ENCODE results near the gene CAB39. TPM values are rescaled to one million over a fixed set of nuclear protein-coding genes. Genes with fewer than 3 reads are reported as not detected.

CAB39 gene
- polyA plus RNA-seq, 4 donors, result 38.2 to 92.2 (median 56.5) TPM

DNA sequence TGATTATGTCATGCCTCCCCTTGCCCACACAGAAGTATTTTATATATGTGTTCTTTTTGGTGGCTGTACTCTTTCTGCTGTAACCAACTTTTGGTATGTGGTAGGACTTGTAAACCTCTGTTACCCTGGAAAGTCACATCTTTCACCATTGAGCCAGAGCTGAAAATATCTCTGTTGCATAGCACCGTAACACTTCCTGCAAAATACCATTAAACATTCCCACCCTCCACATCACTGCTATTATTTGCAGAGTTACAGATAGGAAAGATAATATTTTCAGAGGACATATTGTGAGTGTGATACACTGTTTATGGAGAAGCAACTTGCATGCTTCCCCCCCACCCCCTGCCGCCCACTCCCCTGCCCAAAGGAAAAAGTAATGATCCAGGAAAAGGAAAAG, 44.8 kb downstream of the CAB39 start:
- Histone ChIP-seq H3K27me3 (ENCODE audit: control insufficient read depth in 3 of 3, insufficient read depth in 3 of 3, low read length in 3 of 3) (no peaks in the 10 kb centered on the region), H3K4me3 (ENCODE audit: low read depth in 1 of 3, low read length in 3 of 3) (no peak overlapping the region), H3K9me3 (ENCODE audit: control insufficient read depth in 2 of 2, insufficient read depth in 1 of 2, low read depth in 1 of 2, low read length in 1 of 2) (no peaks in the 10 kb centered on the region), H3K27ac (ENCODE audit: low read depth in 1 of 3, low read length in 2 of 3) (peak overlapping the region in 1 of 3 donors; percentile 62), H3K4me1 (ENCODE audit: control insufficient read depth in 3 of 3, insufficient read depth in 2 of 3, low read depth in 1 of 3, low read length in 2 of 3) (peaks cover 0 to 33% (median 3%) of the 10 kb centered on the region in 3 donors), H3K36me3 (ENCODE audit: control insufficient read depth in 3 of 3, insufficient read depth in 2 of 3, low read depth in 1 of 3, low read length in 3 of 3) (peaks cover 0 to 15% (median 8%) of the 10 kb centered on the region in 3 donors)
- FAIRE-seq (no peak), DNase-seq (peak in 1 of 2 donors; percentile 51)
- 76 to 93% (median 85%) methylated on average over 2 of the region's 2 CpGs for WGBS, 3 donors

DNA sequence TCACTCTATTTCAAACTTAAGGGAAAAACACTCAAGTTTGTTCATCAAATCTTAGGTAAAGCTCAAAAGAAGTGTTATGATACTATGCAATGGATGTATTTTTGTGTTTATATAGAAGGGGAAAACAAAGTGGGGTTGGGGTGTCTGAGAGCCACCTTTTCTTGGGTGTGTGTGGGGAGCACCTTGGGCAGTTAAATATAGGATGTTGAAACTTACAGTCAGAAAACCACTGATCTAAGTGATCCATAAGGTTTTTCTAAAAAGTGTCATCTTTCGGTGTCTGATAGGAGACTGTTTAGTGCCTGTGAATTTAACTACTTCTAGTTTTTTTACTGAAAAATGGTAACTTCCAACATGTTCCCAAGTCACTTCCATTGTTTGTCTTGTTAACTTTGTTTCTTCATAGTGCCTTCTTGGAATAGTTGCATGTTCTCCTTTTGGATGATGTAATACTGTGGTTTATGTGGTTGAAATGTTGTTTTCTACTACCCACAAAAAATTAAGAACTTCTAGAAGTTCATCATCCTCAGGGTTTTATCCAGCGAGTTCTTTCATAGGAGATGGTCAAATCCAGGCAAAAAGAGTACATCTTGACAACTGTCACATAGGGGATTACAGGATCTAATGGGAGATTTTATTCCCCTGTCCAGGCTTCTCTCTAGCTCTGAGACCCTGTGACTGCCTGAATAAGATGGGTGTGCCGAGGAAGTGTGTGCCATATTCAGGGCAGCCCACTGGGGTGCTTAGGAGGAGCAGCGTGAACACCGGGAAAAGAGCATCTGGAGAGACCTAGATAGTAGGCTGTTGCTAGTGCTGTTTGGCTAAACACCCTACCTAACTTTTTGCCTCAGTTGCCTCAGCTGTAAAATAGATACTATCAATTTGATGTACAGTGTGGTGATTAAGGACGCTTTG, 46.2 kb downstream of the CAB39 start:
- Histone ChIP-seq H3K9me3 (ENCODE audit: control insufficient read depth in 2 of 2, insufficient read depth in 1 of 2, low read depth in 1 of 2, low read length in 1 of 2) (no peaks in the 10 kb centered on the region), H3K27me3 (ENCODE audit: control insufficient read depth in 3 of 3, insufficient read depth in 3 of 3, low read length in 3 of 3) (no peaks in the 10 kb centered on the region), H3K4me3 (ENCODE audit: low read depth in 1 of 3, low read length in 3 of 3) (no peak overlapping the region), H3K36me3 (ENCODE audit: control insufficient read depth in 3 of 3, insufficient read depth in 2 of 3, low read depth in 1 of 3, low read length in 3 of 3) (peaks cover 0 to 17% (median 8%) of the 10 kb centered on the region in 3 donors), H3K27ac (ENCODE audit: low read depth in 1 of 3, low read length in 2 of 3) (peak overlapping the region in 1 of 3 donors; percentile 56), H3K4me1 (ENCODE audit: control insufficient read depth in 3 of 3, insufficient read depth in 2 of 3, low read depth in 1 of 3, low read length in 2 of 3) (peaks cover 0 to 33% (median 3%) of the 10 kb centered on the region in 3 donors)
- WGBS, 3 donors, result 81 to 87% (median 86%) methylated on average over 6 of the region's 6 CpGs
- DNase-seq, result no peak
- no peak for FAIRE-seq

DNA sequence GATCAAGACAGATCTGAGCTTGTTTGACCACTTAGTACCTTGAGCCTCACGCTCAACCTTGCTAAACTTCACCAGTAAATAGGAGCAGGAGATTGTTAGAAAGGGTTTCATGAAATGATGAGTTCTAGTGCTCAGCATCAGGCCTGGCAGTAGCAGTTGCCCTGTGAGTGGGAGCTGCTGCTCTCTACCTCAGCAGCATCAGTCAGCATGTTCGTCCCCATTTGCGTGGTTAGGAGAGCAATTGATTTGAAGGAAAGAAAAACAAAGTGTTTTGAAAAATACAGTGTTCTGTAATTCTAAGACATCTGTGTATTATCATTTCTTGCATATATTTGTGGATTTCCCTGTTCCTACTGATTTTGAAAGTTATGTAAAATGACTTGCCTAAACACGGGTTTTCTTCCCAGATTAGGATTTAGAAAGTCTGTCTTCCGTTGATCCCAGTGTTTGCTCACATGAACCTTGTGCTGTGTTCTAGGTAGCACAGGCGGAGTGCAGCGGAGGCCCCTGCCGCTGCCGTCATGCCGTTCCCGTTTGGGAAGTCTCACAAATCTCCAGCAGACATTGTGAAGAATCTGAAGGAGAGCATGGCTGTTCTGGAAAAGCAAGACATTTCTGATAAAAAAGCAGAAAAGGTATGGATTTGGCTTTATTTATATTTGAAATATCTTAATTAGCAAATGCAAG, 47.0 kb downstream of the CAB39 start:
- H3K36me3 ChIP-seq (ENCODE audit: control insufficient read depth in 3 of 3, insufficient read depth in 2 of 3, low read depth in 1 of 3, low read length in 3 of 3), result peaks cover 0 to 18% (median 8%) of the 10 kb centered on the region in 3 donors
- no peak overlapping the region for H3K4me3 ChIP-seq (ENCODE audit: low read depth in 1 of 3, low read length in 3 of 3)
- no peaks in the 10 kb centered on the region for H3K9me3 ChIP-seq (ENCODE audit: control insufficient read depth in 2 of 2, insufficient read depth in 1 of 2, low read depth in 1 of 2, low read length in 1 of 2)
- peaks cover 0 to 33% (median 3%) of the 10 kb centered on the region in 3 donors for H3K4me1 ChIP-seq (ENCODE audit: control insufficient read depth in 3 of 3, insufficient read depth in 2 of 3, low read depth in 1 of 3, low read length in 2 of 3)
- 86 to 90% (median 88%) methylated on average over 11 of the region's 11 CpGs for WGBS, 3 donors
- FAIRE-seq (no peak), DNase-seq (peak in 1 of 2 donors; percentile 31)
- H3K27ac ChIP-seq (ENCODE audit: low read depth in 1 of 3, low read length in 2 of 3), result no peak overlapping the region
- H3K27me3 ChIP-seq (ENCODE audit: control insufficient read depth in 3 of 3, insufficient read depth in 3 of 3, low read length in 3 of 3), result no peaks in the 10 kb centered on the region

DNA sequence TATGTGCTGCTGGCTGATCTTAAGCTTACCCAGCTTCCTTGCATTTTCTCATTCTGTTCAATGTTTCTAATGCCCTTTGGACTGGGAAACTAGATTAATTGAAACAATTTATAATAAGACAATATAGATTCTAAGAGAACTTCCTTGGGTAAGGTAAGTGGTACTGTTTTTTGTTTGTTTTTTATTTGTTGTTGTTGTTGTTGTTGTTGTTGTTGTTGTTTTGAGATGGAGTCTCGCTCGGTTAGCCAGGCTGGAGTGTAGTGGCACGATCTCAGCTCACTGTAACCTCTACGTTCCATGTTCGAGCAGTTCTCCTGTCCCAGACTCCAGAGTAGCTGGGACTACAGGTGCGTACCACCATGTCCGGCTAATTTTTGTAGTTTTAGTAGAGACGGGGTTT, 49.1 kb downstream of the CAB39 start:
- 98 to 99% (median 98%) methylated on average over 8 of the region's 8 CpGs for WGBS, 3 donors
- Histone ChIP-seq H3K27me3 (ENCODE audit: control insufficient read depth in 3 of 3, insufficient read depth in 3 of 3, low read length in 3 of 3) (no peaks in the 10 kb centered on the region), H3K9me3 (ENCODE audit: control insufficient read depth in 2 of 2, insufficient read depth in 1 of 2, low read depth in 1 of 2, low read length in 1 of 2) (no peaks in the 10 kb centered on the region), H3K27ac (ENCODE audit: low read depth in 1 of 3, low read length in 2 of 3) (no peak overlapping the region), H3K4me1 (ENCODE audit: control insufficient read depth in 3 of 3, insufficient read depth in 2 of 3, low read depth in 1 of 3, low read length in 2 of 3) (peaks cover 0 to 32% (median 3%) of the 10 kb centered on the region in 3 donors), H3K36me3 (ENCODE audit: control insufficient read depth in 3 of 3, insufficient read depth in 2 of 3, low read depth in 1 of 3, low read length in 3 of 3) (peaks cover 0 to 28% (median 11%) of the 10 kb centered on the region in 3 donors), H3K4me3 (ENCODE audit: low read depth in 1 of 3, low read length in 3 of 3) (no peak overlapping the region)
- no peak for FAIRE-seq
- no peak for DNase-seq

DNA sequence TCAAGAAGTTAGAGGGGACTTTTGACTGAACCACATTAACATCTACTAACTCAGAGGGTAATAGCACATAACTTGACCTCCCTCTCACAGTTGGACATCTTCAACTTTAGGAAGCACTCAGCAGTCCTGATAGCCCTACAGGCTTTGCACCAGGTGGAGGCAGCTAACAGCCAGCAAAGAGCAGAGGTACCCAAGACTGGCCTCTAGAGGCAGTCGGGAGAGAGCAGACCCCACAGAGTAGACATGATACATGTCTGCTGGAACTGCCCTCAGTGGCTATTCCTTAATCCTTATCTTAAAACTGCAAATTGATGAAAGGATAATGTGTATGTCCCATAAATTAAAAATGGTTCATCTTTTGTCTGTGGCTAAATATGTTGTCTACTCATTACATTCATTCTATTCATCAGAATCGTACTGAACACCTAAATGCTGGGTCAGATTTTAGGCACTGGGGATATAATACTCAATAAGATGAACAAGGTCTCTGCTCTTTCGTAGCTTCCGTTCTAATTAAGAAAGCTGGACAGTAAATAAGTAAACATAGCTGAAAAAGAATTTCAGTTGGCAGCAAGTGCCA, 49.8 kb downstream of the CAB39 start:
- 78 to 80% (median 78%) methylated on average over 4 of the region's 4 CpGs for WGBS, 3 donors
- Histone ChIP-seq H3K27ac (ENCODE audit: low read depth in 1 of 3, low read length in 2 of 3) (no peak overlapping the region), H3K9me3 (ENCODE audit: control insufficient read depth in 2 of 2, insufficient read depth in 1 of 2, low read depth in 1 of 2, low read length in 1 of 2) (no peaks in the 10 kb centered on the region), H3K4me3 (ENCODE audit: low read depth in 1 of 3, low read length in 3 of 3) (no peak overlapping the region), H3K4me1 (ENCODE audit: control insufficient read depth in 3 of 3, insufficient read depth in 2 of 3, low read depth in 1 of 3, low read length in 2 of 3) (peaks cover 0 to 30% (median 3%) of the 10 kb centered on the region in 3 donors), H3K27me3 (ENCODE audit: control insufficient read depth in 3 of 3, insufficient read depth in 3 of 3, low read length in 3 of 3) (no peaks in the 10 kb centered on the region), H3K36me3 (ENCODE audit: control insufficient read depth in 3 of 3, insufficient read depth in 2 of 3, low read depth in 1 of 3, low read length in 3 of 3) (peaks cover 0 to 28% (median 11%) of the 10 kb centered on the region in 3 donors)
- DNase-seq (peak; percentile 20 to 43), FAIRE-seq (no peak)

DNA sequence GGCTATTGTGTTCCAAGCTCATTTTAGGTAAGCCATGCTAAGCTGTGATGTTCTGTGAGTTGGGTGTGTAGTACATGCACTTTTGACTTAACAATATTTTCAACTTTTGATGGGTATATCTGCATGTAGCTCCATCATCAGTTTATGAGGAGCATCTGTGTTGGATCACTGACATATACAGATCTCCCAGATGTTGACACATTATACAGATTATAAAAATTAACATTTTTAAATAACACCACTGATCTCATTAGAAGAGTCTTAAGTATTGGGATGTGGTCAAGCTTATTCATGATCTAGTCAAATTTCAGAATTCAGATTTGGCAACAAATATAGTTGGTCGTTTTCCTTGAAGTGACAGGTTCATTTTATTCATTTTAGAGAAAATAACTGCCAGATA, 51.7 kb downstream of the CAB39 start:
- DNase-seq (no peak), FAIRE-seq (no peak)
- Histone ChIP-seq H3K4me3 (ENCODE audit: low read depth in 1 of 3, low read length in 3 of 3) (no peak overlapping the region), H3K36me3 (ENCODE audit: control insufficient read depth in 3 of 3, insufficient read depth in 2 of 3, low read depth in 1 of 3, low read length in 3 of 3) (peaks cover 0 to 28% (median 13%) of the 10 kb centered on the region in 3 donors), H3K4me1 (ENCODE audit: control insufficient read depth in 3 of 3, insufficient read depth in 2 of 3, low read depth in 1 of 3, low read length in 2 of 3) (peaks cover 0 to 13% (median 0%) of the 10 kb centered on the region in 3 donors), H3K9me3 (ENCODE audit: control insufficient read depth in 2 of 2, insufficient read depth in 1 of 2, low read depth in 1 of 2, low read length in 1 of 2) (no peaks in the 10 kb centered on the region), H3K27me3 (ENCODE audit: control insufficient read depth in 3 of 3, insufficient read depth in 3 of 3, low read length in 3 of 3) (no peaks in the 10 kb centered on the region), H3K27ac (ENCODE audit: low read depth in 1 of 3, low read length in 2 of 3) (no peak overlapping the region)
- WGBS, 3 donors, result 86 to 96% (median 86%) methylated on average over 1 of the region's 1 CpG

DNA sequence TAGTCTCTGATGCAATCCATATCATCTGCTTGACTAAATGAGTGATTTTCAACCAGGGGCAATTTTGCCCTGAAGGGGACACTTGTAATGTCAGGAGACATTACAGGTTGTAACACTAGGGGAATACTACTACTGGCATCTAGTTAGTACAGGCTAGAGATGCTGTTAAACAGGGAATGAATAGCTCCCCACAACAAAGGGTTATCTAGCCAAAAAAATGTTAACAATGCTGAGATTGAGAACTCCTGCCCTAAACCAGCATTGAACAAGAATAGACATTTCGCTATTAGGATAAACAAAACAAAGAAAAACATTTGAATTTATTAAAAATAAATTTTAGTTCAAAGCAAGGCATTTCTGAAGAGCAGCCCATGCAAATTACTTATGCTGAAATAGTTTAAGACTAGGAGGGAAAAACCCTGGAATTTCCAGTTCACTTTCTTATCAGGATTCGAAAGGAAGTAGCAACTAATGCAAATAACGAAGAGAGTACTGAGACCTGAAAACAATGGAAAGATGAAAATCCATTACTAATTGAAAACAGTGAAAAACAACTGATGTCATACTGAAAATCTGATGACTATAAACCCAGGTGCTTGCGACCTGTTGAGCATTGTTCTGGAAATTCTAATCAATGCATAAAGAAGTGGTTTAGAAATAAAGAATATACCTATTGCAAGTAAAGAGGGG, 53.1 kb downstream of the CAB39 start:
- no peaks in the 10 kb centered on the region for H3K9me3 ChIP-seq (ENCODE audit: control insufficient read depth in 2 of 2, insufficient read depth in 1 of 2, low read depth in 1 of 2, low read length in 1 of 2)
- no peak overlapping the region for H3K4me3 ChIP-seq (ENCODE audit: low read depth in 1 of 3, low read length in 3 of 3)
- peaks cover 0 to 11% (median 0%) of the 10 kb centered on the region in 3 donors for H3K4me1 ChIP-seq (ENCODE audit: control insufficient read depth in 3 of 3, insufficient read depth in 2 of 3, low read depth in 1 of 3, low read length in 2 of 3)
- H3K27me3 ChIP-seq (ENCODE audit: control insufficient read depth in 3 of 3, insufficient read depth in 3 of 3, low read length in 3 of 3), result no peaks in the 10 kb centered on the region
- peaks cover 0 to 27% (median 12%) of the 10 kb centered on the region in 3 donors for H3K36me3 ChIP-seq (ENCODE audit: control insufficient read depth in 3 of 3, insufficient read depth in 2 of 3, low read depth in 1 of 3, low read length in 3 of 3)
- FAIRE-seq (no peak), DNase-seq (no peak)
- WGBS, 3 donors, result 63 to 76% (median 71%) methylated on average over 4 of the region's 4 CpGs
- no peak overlapping the region for H3K27ac ChIP-seq (ENCODE audit: low read depth in 1 of 3, low read length in 2 of 3)
